ENCODE data around the gene NDUFC1. TPM values are rescaled to one million over a fixed set of nuclear protein-coding genes. Genes with fewer than 3 reads are reported as not detected.

NDUFC1 gene
- polyA plus RNA-seq, 3 donors: 24.7 to 134 (median 123) TPM

- peak overlapping the region; percentile 63 to 92 for H3K27ac ChIP-seq (ENCODE audit: low read depth in 1 of 2, low read length in 2 of 2)
- peaks cover 19 to 34% of the 10 kb centered on the region in 2 donors for H3K4me1 ChIP-seq (ENCODE audit: control insufficient read depth in 1 of 2, insufficient read depth in 2 of 2, low read length in 2 of 2)
- TF ChIP-seq, protein P1, sequence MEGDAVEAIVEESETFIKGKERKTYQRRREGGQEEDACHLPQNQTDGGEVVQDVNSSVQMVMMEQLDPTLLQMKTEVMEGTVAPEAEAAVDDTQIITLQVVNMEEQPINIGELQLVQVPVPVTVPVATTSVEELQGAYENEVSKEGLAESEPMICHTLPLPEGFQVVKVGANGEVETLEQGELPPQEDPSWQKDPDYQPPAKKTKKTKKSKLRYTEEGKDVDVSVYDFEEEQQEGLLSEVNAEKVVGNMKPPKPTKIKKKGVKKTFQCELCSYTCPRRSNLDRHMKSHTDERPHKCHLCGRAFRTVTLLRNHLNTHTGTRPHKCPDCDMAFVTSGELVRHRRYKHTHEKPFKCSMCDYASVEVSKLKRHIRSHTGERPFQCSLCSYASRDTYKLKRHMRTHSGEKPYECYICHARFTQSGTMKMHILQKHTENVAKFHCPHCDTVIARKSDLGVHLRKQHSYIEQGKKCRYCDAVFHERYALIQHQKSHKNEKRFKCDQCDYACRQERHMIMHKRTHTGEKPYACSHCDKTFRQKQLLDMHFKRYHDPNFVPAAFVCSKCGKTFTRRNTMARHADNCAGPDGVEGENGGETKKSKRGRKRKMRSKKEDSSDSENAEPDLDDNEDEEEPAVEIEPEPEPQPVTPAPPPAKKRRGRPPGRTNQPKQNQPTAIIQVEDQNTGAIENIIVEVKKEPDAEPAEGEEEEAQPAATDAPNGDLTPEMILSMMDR (IDR thresholded peaks at IDR 0.05): peak; percentile 86
- peak overlapping the region; percentile 90 for H3K9ac ChIP-seq (ENCODE audit: insufficient read depth, low read length, poor library complexity, severe bottlenecking)
- H3K79me2 ChIP-seq (ENCODE audit: insufficient read depth, low read length): peaks cover 51% of the 10 kb centered on the region
- intact Hi-C loops (cut with micrococcal nuclease): loop anchor here (5.0 to 10.0 kb wide), 4 partner anchors 71 to 271 kb away; no protein-coding TSS in a partner anchor
- H2AFZ ChIP-seq (ENCODE audit: insufficient read depth, low read depth, low read length, poor library complexity, severe bottlenecking): peak overlapping the region; percentile 95
- no peaks in the 10 kb centered on the region for H3K27me3 ChIP-seq (ENCODE audit: control insufficient read depth in 2 of 2, insufficient read depth in 2 of 2, low read length in 2 of 2)
- H3K27ac Mint-ChIP-seq: peak overlapping the region; percentile 90 to 98 (median 96)
- H3K9me3 ChIP-seq (replicated peaks in 1 of 2; ENCODE audit: control insufficient read depth in 1 of 2, insufficient read depth in 1 of 2, low read length in 2 of 2): no peaks in the 10 kb centered on the region
- H3K36me3 Mint-ChIP-seq: peaks cover 16 to 31% of the 10 kb centered on the region in 2 donors
- peaks cover 0 to 1% (median 0%) of the 10 kb centered on the region in 3 donors for H3K27me3 Mint-ChIP-seq (ENCODE audit: low read depth in 3 of 3)
- no peaks in the 10 kb centered on the region for H4K20me1 ChIP-seq (ENCODE audit: insufficient read depth, low read length)
- H3K4me2 ChIP-seq (replicated peaks; ENCODE audit: extremely low read depth, low read length, poor library complexity, severe bottlenecking): peak overlapping the region; percentile 90
- H3K4me3 Mint-ChIP-seq: peak overlapping the region; percentile 96 to 98
- H3K4me3 ChIP-seq (replicated peaks in 1 of 3; ENCODE audit: low read depth in 2 of 3, low read length in 3 of 3): peak overlapping the region; percentile 88 to 95 (median 91)
- H3K36me3 ChIP-seq (replicated peaks in 1 of 2; ENCODE audit: control insufficient read depth in 1 of 2, insufficient read depth in 2 of 2, low read length in 2 of 2): peaks cover 14 to 28% of the 10 kb centered on the region in 2 donors
- 0% methylated on average over 44 of the region's 51 CpGs for WGBS (ENCODE audit: insufficient coverage)
- no peaks in the 10 kb centered on the region for H3K9me3 Mint-ChIP-seq
- peaks cover 26% of the 10 kb centered on the region for H3K4me1 Mint-ChIP-seq
- DNase-seq: peak; percentile 90 to 93 (median 92)
Observed at GRCh38 chr4:139295206-139295941, 6.9 kb downstream of the NDUFC1 start.

DNA sequence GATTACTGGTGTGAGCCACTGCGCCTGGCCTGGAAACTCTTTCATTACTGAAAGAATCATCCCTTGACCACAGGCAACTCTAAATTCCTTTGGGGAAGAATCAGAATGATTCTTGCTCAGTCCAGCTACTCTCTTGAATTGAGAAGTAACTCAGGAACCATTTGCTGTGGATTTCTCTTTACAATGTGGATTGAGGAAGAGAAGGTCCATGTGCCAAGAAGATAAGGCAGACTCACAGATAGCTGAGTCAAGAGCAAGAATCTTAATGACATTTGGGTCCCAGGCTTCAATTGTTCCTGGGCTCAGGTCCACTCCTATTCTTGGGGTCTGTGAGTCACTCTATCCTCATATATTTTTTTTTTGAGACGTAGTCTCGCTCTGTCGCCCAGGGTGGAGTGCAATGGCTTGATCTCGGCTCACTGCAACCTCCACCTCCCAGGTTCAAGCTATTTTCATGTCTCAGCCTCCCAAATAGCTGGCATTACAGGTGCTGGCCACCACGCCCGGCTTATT is 16.0 kb downstream of the NDUFC1 start:
- Histone ChIP-seq H3K36me3 (replicated peaks in 1 of 2; ENCODE audit: control insufficient read depth in 1 of 2, insufficient read depth in 2 of 2, low read length in 2 of 2) (peaks cover 7 to 33% of the 10 kb centered on the region in 2 donors), H3K79me2 (ENCODE audit: insufficient read depth, low read length) (no peaks in the 10 kb centered on the region), H3K4me2 (replicated peaks; ENCODE audit: extremely low read depth, low read length, poor library complexity, severe bottlenecking) (no peak overlapping the region), H4K20me1 (ENCODE audit: insufficient read depth, low read length) (no peaks in the 10 kb centered on the region), H3K4me3 (replicated peaks in 1 of 3; ENCODE audit: low read depth in 2 of 3, low read length in 3 of 3) (no peak overlapping the region), H3K27me3 (ENCODE audit: control insufficient read depth in 2 of 2, insufficient read depth in 2 of 2, low read length in 2 of 2) (peaks cover 9 to 11% of the 10 kb centered on the region in 2 donors), H3K9ac (ENCODE audit: insufficient read depth, low read length, poor library complexity, severe bottlenecking) (no peak overlapping the region), H2AFZ (ENCODE audit: insufficient read depth, low read depth, low read length, poor library complexity, severe bottlenecking) (no peak overlapping the region), H3K9me3 (replicated peaks in 1 of 2; ENCODE audit: control insufficient read depth in 1 of 2, insufficient read depth in 1 of 2, low read length in 2 of 2) (peaks cover 11 to 12% of the 10 kb centered on the region in 2 donors), H3K4me1 (ENCODE audit: control insufficient read depth in 1 of 2, insufficient read depth in 2 of 2, low read length in 2 of 2) (no peaks in the 10 kb centered on the region), H3K27ac (ENCODE audit: low read depth in 1 of 2, low read length in 2 of 2) (no peak overlapping the region)
- no peak for DNase-seq
- H3K27ac Mint-ChIP-seq: no peak overlapping the region
- TF ChIP-seq, protein P1 (IDR thresholded peaks at IDR 0.05): no peak
- 93% methylated on average over 3 of the region's 7 CpGs for WGBS (ENCODE audit: insufficient coverage)
- no peaks in the 10 kb centered on the region for H3K4me1 Mint-ChIP-seq
- peaks cover 6 to 19% (median 12%) of the 10 kb centered on the region in 7 donors for H3K9me3 Mint-ChIP-seq
- peaks cover 23 to 43% of the 10 kb centered on the region in 2 donors for H3K36me3 Mint-ChIP-seq
- intact Hi-C loops (cut with micrococcal nuclease): no loop called here
- no peak overlapping the region for H3K4me3 Mint-ChIP-seq
- peaks cover 10 to 18% (median 13%) of the 10 kb centered on the region in 3 donors for H3K27me3 Mint-ChIP-seq (ENCODE audit: low read depth in 3 of 3)

Data from CD14-positive monocyte (primary cell).